ENCODE results near the gene SSTR5.
A peak's percentile ranks its signal among the peaks of the same experiment; 100 is the strongest.

Gene SSTR5

GRCh38 chr16:1093284-1094123, 21.0 kb downstream of the SSTR5 start:
- no peak for DNase-seq

DNA sequence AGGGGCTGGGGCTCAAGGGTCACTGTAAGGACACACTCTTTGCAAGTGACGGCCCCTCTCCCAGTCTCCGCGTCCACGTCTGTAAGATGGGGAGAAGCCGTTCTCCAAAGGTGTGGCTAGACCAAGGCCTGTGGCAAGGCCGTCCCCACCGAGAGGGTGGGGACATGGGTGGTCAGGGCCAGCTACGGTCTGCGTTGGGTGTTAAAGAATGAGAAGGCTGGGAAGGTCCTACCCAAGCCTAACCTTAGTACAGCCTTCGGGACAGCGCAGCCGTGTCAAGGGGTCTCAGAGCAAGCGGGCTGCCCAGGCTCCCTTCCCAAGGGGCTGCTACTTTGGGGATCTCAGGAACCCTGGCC, 21.6 kb downstream of the SSTR5 start:
- no peak for DNase-seq

DNA sequence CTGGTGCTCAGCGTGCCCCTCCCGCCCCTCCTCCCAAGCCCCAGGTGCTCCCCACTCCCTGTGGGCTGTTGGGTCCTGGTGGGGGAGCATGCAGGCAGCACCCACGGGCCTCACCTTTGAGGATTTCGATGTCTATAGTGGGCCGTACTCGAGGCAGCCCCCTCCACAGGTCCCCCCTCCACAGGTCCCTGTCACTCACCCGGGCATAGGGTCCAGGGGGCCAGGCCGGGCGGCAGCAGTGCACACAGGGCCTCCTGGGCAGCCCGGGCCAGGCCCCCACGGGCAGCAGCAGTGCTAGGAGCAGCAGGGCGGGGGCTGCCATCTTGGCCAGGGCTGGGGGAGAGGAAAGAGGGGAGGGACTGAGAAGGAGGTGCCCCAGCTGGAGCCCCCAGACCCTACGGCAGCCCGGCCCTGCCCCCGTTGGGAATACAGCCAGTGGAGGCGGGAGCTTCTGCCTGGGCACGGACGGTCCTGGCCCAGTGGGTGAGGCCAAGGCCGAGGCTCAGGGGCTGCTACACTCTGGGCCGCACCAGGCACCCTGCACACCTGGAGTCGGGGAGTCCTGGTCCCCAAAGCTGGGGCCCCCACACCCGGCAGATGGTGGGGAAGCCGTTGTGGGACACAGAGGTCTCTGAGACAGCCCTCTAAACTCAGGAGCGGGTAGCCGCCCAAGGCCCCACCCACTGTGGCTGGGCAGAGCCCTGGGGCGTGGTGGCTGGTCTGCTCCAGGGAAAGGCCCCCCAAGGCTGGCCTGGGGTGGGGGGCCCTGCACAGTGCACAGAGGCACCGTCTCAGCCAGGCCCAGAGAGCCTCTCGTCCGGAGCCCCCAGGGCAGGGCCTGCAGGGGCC, 22.3 kb downstream of the SSTR5 start:
- no peak for DNase-seq

- no peak for DNase-seq
Measured at GRCh38 chr16:1095450-1096168, 23.1 kb downstream of the SSTR5 start.

DNA sequence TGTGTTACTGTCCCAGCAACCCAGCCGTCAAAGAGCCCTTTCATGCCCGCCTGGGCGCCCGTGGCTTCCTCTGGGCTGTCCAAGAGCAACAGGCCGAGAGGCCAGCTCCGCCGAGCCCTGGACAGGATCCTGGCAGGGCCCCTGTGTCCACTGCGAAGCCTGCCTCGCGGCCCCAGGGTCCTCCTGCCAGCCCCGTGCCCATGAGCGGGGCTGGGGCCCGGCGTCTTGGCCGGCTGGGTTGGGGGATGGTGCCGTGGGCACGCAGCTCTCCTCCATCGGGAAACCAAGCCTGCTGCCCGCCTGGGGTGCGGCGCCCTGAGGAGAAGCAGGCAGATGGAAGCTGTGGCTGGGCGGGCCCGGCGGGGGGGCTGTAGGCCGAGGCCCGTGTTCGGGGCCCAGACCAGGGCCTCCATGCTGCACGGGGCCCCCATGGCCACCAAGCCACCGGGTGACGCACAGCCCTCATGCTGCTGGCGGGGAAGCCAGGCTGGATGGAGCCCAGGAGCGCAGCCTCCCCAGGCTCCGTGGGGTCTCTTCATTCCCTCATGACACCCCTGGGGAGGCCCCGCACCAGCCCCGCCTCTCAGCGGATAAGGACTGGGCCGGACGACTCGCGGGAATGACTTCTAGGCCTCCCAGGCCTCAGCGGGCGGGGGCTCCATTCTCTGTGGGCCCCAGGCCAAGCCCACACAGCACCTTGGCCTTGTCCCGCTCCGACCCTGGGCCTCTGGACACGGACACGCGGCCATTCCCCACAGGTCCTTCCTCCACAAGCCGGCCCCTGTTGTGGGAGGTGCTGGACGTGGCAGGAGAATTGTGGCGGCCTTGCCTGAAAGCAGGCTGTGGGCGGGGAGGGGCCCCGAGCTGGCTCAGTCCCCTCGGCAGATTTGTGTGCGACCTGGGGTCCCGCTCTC, 23.9 kb downstream of the SSTR5 start, which contains the start of gene C1QTNF8:
C1QTNF8 (minus strand) TSS at position 76 of the 914 bp plus-strand sequence. CDS start 1,322 bp downstream, outside the sequence.
- DNase-seq = no peak

DNA sequence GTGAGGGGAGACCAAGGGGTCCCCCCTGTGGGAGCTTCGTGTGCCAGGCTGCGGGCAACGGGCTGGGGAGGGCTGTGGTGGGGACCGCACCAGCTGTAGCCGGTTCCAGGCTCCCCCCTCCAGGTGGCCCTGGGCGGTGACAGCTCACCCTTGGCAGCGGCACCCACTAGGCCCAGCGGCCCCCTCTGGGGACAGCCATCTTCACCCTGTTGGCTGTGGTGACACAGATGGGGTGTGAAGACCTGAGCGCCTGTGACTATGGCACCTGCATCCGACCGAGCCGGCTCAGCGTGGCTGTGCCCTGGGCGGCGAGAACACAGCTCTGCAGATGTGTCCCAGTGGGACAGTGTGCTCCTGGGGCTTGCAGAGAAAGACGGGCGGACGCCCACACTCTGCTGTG, 24.6 kb downstream of the SSTR5 start:
- DNase-seq = no peak

DNA sequence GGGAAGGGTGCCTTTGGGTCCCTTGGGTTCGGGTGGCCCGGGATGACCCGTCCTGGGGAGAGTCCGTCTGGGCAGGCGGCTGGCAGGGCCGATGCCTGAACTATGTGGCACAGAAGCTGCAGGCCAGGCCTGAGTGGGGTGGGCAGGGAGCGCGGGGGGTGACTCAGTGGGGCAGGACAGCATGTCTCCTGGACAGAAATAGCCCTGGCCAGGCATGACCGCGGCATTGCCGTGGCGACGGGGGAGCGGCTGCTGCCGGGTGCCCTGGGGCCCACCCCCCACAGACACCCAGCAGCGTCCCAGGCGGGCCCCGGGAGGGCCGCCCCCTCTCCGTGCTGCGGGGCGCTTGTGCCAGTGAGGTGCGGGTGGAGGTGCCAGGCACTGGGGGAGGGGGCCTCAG, 25.3 kb downstream of the SSTR5 start:
- DNase-seq = no peak

DNA sequence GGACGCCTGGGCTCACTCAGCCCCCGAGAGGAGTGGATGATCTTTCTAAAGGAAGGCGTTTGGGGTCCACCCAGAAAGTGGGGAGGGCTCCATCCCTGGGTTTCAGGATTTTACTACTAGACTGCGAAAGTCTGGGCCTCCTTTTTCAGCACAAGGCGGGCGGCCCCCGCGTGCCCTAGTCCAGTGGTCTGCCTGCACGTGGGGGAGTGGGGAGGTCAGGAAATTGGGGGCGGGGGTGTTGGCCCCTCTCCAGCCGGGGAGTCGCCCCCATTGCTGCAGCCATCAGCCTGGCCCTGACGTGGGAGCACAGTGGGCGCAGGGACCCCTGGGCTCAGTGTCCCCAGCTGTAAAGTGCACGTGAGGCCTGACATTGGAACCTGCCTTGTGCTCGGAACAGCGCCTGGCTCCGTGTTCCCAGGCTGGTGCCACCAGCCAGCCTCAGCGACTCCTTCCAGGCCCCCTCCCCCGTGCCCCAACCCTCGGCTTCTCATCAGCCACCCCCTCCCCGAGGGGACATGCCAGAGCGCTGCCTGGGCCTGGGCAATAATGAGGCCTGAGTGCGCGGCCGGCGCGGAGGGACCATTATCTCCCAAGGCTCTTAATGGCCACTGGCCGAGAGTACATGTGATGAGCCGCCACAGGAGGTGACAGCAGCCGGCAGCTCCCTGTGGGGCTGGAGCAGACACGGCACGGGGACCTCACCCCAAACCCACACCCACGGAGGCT, 25.9 kb downstream of the SSTR5 start:
- no peak for DNase-seq

DNA sequence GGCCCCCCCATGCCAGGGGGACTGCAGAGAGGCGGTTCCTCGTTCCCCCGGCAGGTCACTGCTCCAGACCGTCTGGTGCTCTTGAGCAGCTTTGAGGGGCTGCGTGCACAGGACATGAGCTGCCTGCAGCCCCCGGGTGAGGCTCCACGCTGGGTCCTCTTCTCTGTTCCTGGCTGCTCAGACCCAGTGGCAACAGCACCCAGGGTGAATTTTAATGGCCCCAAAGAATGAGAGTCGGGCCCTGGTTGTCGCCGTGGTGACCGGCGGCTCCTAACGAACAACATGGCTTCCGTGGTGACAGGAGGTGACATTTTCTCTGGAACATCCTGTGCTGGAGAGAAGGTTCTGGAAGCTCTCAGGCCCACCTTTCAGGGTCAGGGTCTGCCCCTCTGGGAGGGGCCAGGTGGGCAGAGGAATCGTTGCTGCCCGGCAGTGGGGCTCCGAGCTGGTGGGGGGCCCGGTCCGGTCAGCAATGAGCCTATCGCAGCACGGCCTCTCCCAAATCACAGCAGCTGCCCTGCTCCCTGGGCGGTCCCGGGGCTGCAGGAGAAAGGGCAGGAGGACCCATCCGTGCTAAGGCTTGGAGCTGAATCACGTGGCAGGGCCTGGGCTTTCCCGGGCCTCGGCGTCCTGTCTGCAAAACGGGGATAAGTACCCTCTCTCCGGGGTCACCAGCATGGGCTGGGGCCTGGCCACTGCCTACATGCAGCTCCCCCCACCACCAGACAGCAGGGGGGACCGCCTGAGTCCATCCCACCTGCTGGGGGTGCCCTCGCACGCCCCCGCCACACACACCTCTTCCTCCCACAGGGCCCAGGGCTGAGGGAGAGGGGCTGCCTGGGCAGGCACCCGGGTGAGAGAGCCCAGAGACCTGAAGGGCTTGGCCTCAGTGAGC, 26.9 kb downstream of the SSTR5 start:
- DNase-seq = no peak

DNA sequence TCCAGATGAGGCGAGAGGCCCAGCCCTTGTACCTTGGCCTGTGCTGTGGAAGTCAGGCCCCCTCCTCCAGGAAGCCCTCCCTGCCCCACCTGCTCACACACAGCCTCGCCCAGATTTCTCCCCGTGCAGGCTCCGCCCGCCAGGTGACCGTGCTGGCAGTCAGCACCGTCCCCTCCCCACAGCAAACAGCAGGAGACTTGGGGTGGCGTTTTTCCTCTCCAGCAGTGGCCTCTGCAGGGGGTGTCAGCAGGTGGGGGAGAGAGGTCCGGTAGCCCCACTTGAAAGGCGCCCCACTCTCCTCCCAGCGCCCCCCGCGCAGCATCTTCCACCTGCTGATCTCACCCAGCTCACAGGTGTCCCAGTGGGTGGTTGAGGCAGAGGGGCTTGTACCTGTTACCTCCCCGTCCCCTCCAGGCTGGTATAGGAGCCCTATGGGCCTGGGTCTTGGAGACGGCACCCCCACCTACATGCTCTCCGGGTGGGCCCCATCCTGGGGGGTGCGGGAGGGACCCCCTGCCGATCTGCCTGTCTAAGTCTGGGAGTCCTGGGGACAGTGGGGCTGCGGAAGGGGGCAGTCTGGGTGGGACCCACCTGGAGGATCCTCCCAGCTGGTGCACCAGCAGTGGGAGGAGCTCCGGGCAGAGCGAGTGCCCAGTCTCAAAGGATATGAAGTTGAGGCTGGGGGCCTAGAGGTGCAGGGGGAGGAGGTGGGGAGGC, 27.7 kb downstream of the SSTR5 start:
- no peak for DNase-seq

- no peak for DNase-seq
Measured at GRCh38 chr16:1101133-1101532, 28.6 kb downstream of the SSTR5 start.

- no peak for DNase-seq
Measured at GRCh38 chr16:1101573-1102332, 29.2 kb downstream of the SSTR5 start.

GRCh38 chr16:1102333-1102700, 29.8 kb downstream of the SSTR5 start:
- no peak for DNase-seq

DNA sequence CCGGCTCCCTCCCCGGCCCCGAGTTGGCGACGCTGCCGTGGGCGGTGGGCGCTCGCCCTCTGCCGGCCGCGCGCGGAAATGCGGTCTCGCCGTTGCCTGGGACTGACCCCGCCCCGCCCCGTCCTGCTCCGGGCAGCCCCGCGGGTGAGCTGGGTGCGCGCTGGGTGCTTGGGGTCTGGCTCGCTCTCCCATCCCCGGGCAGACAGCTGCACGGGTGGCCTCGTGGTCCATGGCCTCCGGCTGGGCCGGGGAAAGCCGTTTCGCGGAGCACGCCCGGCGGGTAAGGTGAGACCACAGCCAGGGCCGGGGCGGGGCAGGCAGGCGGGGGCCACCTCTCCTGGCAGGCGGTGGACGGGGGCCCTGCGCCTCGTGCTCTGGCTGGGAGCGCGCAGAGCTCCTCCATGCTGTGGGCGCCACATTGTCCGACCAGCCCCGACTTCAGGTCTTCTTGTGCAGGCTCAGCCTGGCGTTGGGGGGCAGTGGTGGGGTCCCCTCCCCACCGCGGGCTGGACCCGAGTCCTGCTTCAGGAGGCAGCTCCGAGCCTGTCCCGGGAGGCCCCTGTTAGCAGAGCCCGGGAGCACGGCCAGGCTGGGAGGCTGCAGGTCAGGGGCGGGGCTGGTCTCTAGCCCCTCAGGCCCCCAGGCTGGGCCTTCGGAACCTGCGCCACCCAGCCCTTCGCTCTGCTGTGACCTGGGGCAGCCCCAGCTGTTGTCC, 30.5 kb downstream of the SSTR5 start:
- DNase-seq = no peak

DNA sequence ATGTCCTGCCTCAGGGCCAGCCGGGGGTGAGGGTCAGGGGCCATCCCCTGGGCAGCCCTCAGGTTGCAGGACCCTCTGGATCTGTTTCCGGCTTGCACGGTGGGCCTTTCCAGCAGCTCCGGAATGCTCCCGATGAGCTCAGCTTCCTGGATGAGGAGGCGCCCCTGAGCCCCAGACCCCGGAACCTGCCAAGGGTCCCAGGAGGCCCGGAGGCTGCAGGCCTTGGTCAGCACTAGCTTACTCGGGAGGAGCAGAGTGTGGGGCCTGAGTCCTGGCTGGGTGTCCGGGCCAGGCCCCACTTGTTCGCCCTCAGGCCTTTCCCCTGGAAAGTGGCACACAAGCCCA, 31.1 kb downstream of the SSTR5 start:
- DNase-seq = no peak

GRCh38 chr16:1105888-1106620, 33.5 kb downstream of the SSTR5 start:
- DNase-seq = peak; percentile 36

GRCh38 chr16:1106659-1107058, 34.1 kb downstream of the SSTR5 start:
- DNase-seq = no peak

DNA sequence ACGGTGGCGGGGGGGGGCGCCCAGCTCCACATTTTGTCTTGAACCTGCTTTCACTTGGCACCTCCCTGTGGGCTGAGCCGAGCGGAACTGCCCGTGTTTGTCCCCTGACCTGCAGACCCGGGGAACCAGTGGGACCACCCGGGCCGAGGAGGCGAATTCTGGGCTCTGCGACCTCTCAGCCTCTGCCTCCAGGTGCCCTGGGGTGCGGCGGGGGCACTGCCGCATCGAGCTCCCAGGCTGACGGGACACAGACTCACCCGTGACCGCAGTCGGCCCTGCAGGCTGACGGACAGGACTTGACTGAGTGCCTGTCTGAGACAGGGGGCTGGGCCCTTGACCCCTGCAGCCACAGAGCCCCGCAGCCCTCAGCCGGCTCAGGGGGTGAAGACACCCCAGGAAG, 34.6 kb downstream of the SSTR5 start:
- DNase-seq = no peak
